Liver (tissue), 3 donors: Measurements from ENCODE around the gene TMPRSS12.

ENCODE experiments used
- ATF3 ChIP-seq: IDR thresholded peaks from 2 replicates; pipeline ENCODE4 v1.6.1; 2016; ENCODE audit warnings: antibody characterized with exemption
- CTCF ChIP-seq: fragments of 150-350 bp; IDR thresholded peaks from 2 replicates; pipeline ENCODE4 v1.5.1; 2017; ENCODE audit warnings: improper control_type of control experiment, low read depth, low read length; ENCODE audit not compliant: missing input control
- EGR1 ChIP-seq, 2 donors: IDR thresholded peaks; 2 replicates each; pipeline ENCODE4 v1.6.1; 2016 to 2018; ENCODE audit warnings: antibody characterized with exemption in 2 of 2, low read depth in 2 of 2
- GABPA ChIP-seq, 2 donors: IDR thresholded peaks in 1 of 2; conservative IDR thresholded peaks in 1 of 2; 2 replicates each; pipeline ENCODE4 v1.6.1; 2016; ENCODE audit warnings: antibody characterized with exemption in 2 of 2, mild to moderate bottlenecking in 1 of 2, moderate library complexity in 1 of 2
- MAX ChIP-seq: IDR thresholded peaks from 2 replicates; pipeline ENCODE4 v1.6.1; 2016; ENCODE audit warnings: antibody characterized with exemption
- NR2F2 ChIP-seq: IDR thresholded peaks from 2 replicates; pipeline ENCODE4 v1.6.1; 2016; ENCODE audit warnings: antibody characterized with exemption
- RXRA ChIP-seq, 2 donors: IDR thresholded peaks; 2 replicates each; pipeline ENCODE4 v1.6.1; 2017 to 2018; ENCODE audit warnings: antibody characterized with exemption in 2 of 2, mild to moderate bottlenecking in 1 of 2
- SP1 ChIP-seq: IDR thresholded peaks from 2 replicates; pipeline ENCODE4 v1.6.1; 2018; ENCODE audit warnings: antibody characterized with exemption, mild to moderate bottlenecking
- TAF1 ChIP-seq: conservative IDR thresholded peaks from 2 replicates; pipeline ENCODE4 v1.6.1; 2016; ENCODE audit warnings: antibody characterized with exemption, mild to moderate bottlenecking
- YY1 ChIP-seq: IDR thresholded peaks from 2 replicates; pipeline ENCODE4 v1.6.1; 2016; ENCODE audit warnings: antibody characterized with exemption, mild to moderate bottlenecking
- TF ChIP-seq, protein P1 (sequence below): IDR thresholded peaks from 2 replicates; pipeline ENCODE4 v1.6.1; 2016; ENCODE audit warnings: antibody characterized with exemption, mild to moderate bottlenecking
- TF ChIP-seq, protein P2 (sequence below): IDR thresholded peaks from 2 replicates; pipeline ENCODE4 v1.6.1; 2016; ENCODE audit warnings: antibody characterized with exemption
- donor health status: healthy.
- donor health status: healthy.

- TF ChIP-seq CTCF (no peak), TAF1 (no peak), ATF3 (no peak), SP1 (no peak), EGR1 (IDR thresholded peaks at IDR 0.05; ENCODE audit: low read depth in 2 of 2) (no peak), MAX (no peak), GABPA (IDR thresholded peaks at IDR 0.05 in 1 of 2, conservative IDR thresholded peaks at IDR 0.05 in 1 of 2) (no peak), YY1 (no peak), RXRA (IDR thresholded peaks at IDR 0.05) (no peak), NR2F2 (no peak)
- TF ChIP-seq, protein P1, sequence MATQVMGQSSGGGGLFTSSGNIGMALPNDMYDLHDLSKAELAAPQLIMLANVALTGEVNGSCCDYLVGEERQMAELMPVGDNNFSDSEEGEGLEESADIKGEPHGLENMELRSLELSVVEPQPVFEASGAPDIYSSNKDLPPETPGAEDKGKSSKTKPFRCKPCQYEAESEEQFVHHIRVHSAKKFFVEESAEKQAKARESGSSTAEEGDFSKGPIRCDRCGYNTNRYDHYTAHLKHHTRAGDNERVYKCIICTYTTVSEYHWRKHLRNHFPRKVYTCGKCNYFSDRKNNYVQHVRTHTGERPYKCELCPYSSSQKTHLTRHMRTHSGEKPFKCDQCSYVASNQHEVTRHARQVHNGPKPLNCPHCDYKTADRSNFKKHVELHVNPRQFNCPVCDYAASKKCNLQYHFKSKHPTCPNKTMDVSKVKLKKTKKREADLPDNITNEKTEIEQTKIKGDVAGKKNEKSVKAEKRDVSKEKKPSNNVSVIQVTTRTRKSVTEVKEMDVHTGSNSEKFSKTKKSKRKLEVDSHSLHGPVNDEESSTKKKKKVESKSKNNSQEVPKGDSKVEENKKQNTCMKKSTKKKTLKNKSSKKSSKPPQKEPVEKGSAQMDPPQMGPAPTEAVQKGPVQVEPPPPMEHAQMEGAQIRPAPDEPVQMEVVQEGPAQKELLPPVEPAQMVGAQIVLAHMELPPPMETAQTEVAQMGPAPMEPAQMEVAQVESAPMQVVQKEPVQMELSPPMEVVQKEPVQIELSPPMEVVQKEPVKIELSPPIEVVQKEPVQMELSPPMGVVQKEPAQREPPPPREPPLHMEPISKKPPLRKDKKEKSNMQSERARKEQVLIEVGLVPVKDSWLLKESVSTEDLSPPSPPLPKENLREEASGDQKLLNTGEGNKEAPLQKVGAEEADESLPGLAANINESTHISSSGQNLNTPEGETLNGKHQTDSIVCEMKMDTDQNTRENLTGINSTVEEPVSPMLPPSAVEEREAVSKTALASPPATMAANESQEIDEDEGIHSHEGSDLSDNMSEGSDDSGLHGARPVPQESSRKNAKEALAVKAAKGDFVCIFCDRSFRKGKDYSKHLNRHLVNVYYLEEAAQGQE: no peak
- TF ChIP-seq, protein P2, sequence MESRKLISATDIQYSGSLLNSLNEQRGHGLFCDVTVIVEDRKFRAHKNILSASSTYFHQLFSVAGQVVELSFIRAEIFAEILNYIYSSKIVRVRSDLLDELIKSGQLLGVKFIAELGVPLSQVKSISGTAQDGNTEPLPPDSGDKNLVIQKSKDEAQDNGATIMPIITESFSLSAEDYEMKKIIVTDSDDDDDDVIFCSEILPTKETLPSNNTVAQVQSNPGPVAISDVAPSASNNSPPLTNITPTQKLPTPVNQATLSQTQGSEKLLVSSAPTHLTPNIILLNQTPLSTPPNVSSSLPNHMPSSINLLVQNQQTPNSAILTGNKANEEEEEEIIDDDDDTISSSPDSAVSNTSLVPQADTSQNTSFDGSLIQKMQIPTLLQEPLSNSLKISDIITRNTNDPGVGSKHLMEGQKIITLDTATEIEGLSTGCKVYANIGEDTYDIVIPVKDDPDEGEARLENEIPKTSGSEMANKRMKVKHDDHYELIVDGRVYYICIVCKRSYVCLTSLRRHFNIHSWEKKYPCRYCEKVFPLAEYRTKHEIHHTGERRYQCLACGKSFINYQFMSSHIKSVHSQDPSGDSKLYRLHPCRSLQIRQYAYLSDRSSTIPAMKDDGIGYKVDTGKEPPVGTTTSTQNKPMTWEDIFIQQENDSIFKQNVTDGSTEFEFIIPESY: no peak
Observed at GRCh38 chr12:50926415-50926814, 83.7 kb downstream of the TMPRSS12 start.
